22Rv1 (cell line): ENCODE results near the gene RBM4B.

Experiments
- CTCF ChIP-seq: fragments of 450-650 bp; IDR thresholded peaks from 2 replicates; pipeline ENCODE4 v1.5.1; 2017; ENCODE audit warnings: mild to moderate bottlenecking
- ZFX ChIP-seq: fragments of 450-650 bp; IDR thresholded peaks from 2 replicates; pipeline ENCODE4 v1.6.1; 2017; ENCODE audit warnings: antibody characterized with exemption, borderline replicate concordance

DNA sequence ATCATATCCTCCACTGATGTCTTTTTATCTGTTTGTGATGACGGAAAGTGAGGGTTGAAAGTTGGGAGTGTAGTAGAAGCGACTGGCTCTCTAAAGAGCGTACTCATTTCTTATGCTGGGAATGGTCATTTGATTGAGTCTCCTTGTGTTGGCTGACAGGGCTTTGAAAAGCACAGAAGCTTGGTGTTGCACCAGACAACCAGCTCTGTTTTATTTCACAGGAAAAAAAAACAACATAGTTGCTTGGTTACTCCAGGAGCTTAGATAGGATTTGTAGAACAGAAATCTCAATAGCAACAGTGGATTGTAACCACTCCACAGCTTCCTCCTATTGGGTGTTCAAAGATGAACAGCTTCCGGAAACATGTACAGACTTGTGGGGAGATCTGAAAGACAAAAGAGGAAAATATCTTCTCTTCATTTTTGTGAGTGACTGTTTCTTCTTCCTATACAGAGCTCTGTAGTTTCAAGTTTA, 58.6 kb downstream of the RBM4B start:
- TF ChIP-seq CTCF (no peak), ZFX (no peak)
